Endothelial cell of umbilical vein (primary cell): Measurements from ENCODE around the gene CHERP.

Experiments used
- EZH2 ChIP-seq: IDR thresholded peaks from 2 replicates; pipeline ENCODE4 v1.6.1; 2012; ENCODE audit warnings: borderline replicate concordance, low read depth, mild to moderate bottlenecking, moderate library complexity, low read length, inconsistent platforms; ENCODE audit not compliant: severe bottlenecking
- GATA2 ChIP-seq: IDR thresholded peaks from 2 replicates; pipeline ENCODE4 v1.7.0; 2011; ENCODE audit warnings: low read depth, mild to moderate bottlenecking, moderate library complexity, mixed read lengths, low read length; ENCODE audit not compliant: insufficient read length, insufficient read depth
- MYC ChIP-seq: IDR thresholded peaks from one replicate; pipeline ENCODE4 v1.6.1; 2011; ENCODE audit warnings: mild to moderate bottlenecking, low read depth, low read length
- POLR2A ChIP-seq: IDR thresholded peaks from 2 replicates; pipeline ENCODE4 v1.6.1; 2012; ENCODE audit warnings: low read depth, mild to moderate bottlenecking, control low read depth, low read length
- POLR2AphosphoS5 ChIP-seq: IDR thresholded peaks from 2 replicates; pipeline ENCODE4 v1.6.1; 2012; ENCODE audit warnings: low read depth, mild to moderate bottlenecking, control low read depth, low read length, moderate library complexity; ENCODE audit not compliant: insufficient read depth
- TF ChIP-seq, protein P1 (sequence below), 2 donors: IDR thresholded peaks; 1 replicate in 1 of 2; 2 replicates in 1 of 2; pipeline ENCODE4 v1.5.1; 2011; ENCODE audit warnings: low read length in 2 of 2, mild to moderate bottlenecking in 2 of 2, moderate library complexity in 2 of 2, control low read depth in 1 of 2, inconsistent platforms in 1 of 2, low read depth in 1 of 2; ENCODE audit not compliant: insufficient read depth in 1 of 2; ENCODE audit errors: extremely low read depth in 1 of 2
- TF ChIP-seq, protein P2 (sequence below): IDR thresholded peaks from 2 replicates; pipeline ENCODE4 v1.6.1; 2011; ENCODE audit not compliant: insufficient read depth, insufficient read length

DNA sequence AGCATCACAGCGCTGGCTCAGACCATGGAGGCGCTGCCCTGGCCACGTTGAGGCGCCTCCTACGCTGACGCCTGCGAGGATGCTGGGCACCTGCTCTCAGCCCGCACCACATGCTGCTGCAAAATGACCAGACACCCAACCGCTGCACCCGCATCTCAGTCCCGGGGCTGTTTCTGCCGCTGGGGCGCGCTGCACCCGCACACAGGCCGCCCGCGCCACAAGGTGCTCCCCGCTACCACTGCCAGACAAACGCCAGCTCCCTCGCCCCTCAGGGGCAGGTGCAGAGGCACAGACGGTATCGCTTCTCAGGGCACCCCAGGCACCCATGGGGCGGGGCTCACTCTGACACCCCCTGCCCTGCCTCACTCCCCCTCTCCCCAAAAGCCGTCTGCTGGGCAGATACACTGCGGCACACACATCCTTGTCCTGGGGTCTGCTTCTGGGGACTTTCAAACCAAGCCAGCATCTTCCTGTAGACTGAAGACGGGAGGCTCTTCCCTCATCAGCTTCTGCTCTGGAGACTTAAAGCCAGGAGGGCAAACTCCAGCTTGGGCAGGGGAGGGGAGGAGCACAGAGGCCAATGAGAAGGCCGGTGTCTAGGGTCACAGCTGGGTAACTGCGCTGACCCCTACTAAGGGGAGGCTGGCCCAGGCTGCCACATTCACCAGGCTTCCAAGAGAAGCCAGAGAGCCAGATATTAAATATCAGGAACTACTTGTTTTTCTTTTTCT lies 16.3 kb downstream of the CHERP start:
- TF ChIP-seq, protein P1, sequence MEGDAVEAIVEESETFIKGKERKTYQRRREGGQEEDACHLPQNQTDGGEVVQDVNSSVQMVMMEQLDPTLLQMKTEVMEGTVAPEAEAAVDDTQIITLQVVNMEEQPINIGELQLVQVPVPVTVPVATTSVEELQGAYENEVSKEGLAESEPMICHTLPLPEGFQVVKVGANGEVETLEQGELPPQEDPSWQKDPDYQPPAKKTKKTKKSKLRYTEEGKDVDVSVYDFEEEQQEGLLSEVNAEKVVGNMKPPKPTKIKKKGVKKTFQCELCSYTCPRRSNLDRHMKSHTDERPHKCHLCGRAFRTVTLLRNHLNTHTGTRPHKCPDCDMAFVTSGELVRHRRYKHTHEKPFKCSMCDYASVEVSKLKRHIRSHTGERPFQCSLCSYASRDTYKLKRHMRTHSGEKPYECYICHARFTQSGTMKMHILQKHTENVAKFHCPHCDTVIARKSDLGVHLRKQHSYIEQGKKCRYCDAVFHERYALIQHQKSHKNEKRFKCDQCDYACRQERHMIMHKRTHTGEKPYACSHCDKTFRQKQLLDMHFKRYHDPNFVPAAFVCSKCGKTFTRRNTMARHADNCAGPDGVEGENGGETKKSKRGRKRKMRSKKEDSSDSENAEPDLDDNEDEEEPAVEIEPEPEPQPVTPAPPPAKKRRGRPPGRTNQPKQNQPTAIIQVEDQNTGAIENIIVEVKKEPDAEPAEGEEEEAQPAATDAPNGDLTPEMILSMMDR (IDR thresholded peaks at IDR 0.05; ENCODE audit: extremely low read depth in 1 of 2, insufficient read depth in 1 of 2, low read depth in 1 of 2, low read length in 2 of 2) = no peak
- TF ChIP-seq EZH2 (no peak), POLR2A (no peak), POLR2AphosphoS5 (no peak), MYC (no peak), GATA2 (no peak)
- TF ChIP-seq, protein P2, sequence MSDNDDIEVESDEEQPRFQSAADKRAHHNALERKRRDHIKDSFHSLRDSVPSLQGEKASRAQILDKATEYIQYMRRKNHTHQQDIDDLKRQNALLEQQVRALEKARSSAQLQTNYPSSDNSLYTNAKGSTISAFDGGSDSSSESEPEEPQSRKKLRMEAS = no peak
